Stimulated activated CD4-positive, alpha-beta T cell treated with anti-CD3 and anti-CD28 coated beads, Interleukin-15, amount 100 ng/mL, for 1 hour (primary cell): Measurements from ENCODE around the gene HSD17B14.

Source experiments
- DNase-seq, 2 donors: peaks; one replicate each; pipeline ENCODE4 v3.0.0-alpha.2; 2020; ENCODE audit warnings: low read depth in 1 of 2, low spot score in 1 of 2

Gene HSD17B14

DNA sequence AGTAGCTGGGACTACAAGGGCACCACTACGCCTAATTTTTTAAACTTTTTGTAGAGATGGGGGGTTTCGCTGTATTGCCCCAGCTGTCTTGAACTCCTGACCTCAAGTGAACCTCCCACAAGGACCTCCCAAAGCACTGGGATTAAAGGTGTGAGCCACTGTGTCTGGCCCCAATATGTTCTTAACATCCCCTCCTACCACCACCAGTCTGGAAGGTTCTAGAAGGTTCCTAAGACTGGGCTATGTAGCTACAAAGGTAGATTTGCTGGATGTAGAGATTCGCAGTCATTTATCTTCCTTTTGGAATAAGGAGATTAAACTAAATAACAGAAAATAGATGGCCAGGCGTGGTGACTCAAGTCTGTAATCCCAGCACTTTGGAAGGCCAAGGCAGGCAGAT is 5.3 kb downstream of the HSD17B14 start:
- no peak for DNase-seq

DNA sequence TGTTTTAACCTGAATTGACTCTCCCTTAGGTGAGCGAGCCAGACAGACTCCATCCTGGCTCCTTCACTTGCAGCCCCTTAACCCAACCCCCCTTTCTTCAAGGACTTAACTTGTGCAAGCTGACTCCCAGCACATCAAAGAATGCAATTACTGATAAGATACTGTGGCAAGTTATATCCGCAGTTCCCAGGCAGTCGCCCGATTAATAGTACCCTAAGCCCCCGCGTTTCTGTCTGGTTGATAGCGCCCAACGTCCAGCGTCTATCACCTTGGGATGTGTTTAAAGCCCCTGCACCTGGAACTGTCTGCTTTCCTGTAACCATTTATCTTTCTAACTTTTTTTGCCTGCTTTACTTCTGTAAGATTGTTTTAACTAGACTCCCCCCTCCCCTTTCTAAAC is 6.2 kb downstream of the HSD17B14 start:
- DNase-seq: no peak

DNA sequence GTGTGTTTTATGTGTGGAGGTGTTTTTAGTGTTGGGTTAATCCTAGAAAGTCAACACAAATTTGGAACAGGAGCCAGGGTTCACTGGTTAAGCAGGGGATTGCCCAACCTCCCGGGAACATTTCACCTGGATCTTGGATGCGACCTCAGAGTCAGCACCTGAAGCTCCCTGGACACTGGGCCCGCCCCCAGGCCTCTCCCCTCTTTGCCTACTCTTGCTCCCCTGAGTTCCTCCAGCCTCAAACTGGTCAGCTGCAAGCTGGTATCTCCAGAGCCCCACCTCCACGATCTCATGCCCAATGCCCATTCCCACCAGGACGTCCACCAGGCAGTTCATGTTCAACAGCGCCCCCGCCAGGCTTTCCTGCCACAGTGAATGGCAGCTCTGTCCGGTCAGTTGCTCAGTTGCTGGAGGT is 9.7 kb downstream of the HSD17B14 start:
- DNase-seq: no peak

DNA sequence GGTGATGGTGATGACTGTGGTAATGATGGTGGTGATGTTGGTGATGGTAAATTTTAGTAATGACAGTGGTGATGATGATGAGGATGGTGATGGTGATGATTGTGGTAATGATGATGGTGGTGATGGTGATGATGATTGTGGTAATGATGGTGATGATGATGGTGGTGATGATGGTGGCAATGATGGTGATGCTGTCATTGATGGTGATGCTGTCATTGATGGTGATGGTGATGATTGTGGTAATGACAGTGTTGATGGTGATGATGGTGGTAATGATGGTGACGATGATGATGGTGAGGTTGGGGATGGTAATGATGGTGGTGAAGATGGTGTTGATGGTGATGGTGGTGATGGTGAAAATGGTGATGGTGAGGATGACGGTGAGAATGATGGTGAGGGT is 13.8 kb downstream of the HSD17B14 start:
- no peak for DNase-seq

DNA sequence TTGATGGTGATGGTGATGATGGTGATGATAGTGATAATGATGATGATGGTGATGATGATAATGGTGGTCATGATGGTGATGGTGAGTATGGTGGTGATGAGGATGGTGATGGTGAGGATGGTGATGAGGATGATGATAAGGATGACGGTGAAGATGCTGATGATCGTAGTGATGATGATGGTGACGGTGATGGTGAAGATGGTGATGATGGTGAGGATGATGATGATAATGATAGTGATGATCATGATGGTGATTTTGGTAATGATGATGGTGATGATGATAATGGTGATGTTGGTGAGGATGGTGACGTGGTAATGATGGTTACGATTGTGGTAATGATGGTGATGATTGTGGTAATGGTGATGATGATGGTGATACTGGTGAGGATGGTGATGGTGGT is 14.7 kb downstream of the HSD17B14 start:
- no peak for DNase-seq

DNA sequence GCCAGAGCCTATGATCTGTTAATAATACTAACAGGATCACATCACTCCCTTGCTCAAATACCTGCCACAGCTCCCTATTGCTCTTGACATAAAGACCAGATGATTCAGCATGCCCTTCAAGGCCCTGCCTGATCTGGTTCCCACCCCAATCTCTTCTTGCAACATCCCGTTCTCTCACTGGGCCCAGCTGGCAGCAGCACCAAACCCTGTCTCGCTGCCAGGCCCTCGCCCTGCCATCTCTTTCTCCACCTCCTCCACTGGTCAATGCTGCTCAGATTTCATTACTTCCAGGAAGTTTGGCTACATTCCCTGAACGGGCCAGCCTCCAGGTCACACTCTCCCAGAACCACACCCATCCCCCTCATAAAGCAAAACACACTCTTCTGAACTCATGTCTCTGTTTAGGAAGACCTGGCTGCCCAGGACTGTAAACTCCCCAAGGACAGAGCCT is 16.9 kb downstream of the HSD17B14 start:
- DNase-seq: no peak

DNA sequence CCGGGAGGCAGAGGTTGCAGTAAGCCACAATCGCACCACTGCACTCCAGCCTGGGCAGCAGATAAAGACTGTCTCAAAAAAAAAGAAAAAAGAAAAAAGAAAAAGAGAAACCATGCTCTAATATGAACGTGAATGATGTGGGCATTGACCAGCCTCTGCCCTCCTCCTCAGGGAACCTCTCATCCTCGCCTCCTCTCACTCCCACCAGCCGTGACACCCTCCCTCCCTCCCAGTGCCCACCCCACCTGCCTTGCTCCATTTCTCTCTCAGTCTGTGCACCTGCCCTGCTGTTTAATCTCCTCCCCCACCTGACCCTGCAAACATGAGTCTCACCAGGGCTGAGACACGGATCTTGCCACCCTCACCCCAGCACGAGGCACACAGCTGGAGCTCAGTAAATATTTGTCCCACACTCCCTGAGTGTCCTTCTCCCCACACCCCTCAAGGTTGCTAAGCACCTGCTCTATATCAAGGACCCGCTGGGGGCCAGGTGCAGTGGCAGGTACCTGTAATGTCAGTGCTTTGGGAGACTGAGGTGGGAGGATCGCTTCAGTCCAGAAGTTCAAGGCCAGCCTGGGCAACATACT is 18.0 kb downstream of the HSD17B14 start:
- no peak for DNase-seq

DNA sequence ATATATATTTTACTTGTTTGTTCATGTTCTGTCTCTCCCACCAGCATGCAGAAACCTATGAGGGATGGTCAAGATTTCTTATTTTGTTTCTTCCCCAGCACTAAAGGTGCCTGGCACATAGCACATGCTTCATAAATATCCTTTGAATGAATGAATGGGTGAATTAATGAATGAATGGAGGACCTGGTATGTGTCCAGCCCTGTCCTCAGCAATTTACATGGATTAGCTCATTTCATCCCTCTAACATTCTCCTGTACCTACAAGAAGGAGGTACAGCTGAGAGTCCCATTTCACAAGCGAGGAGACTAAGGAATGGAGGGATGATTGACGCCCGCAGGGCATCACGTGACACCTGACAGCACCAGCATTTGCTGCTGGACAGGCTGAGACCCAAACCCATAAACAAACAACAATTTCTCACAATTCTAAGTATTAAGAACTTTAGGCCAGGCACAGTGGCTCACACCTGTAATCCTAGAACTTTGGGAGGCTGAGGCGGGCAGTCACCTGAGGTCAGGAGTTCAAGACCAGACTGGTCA is 18.6 kb downstream of the HSD17B14 start:
- DNase-seq: no peak

DNA sequence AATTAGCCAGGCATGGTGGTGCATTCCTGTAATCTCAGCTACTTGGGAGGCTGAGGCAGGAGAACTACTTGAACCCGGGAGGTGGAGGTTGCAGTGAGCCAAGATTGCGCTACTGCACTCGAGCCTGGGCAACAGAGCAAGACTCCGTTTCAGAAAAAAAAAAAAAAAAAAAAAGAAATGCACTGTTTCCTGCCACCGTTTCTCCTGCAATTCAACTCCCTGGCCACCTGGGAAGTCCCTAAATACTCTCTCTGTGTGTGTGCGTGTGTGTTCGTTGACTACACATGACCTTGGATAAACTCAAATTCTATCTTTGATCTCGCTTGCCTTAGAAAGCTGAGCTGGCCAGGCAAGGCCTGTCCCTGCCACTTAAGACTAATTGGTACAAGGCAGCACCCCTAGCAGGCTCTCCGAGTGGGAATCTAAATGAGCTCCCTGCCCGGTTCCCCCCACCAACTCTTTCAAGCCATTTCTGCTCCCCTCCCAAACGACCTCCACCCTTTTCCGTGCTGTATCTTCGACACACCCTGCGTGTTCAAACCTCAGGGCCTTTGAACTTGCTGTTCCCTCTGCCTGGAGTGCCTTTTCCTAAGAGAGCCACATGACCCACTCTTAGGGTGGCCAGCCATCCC is 20.3 kb downstream of the HSD17B14 start:
- no peak for DNase-seq

DNA sequence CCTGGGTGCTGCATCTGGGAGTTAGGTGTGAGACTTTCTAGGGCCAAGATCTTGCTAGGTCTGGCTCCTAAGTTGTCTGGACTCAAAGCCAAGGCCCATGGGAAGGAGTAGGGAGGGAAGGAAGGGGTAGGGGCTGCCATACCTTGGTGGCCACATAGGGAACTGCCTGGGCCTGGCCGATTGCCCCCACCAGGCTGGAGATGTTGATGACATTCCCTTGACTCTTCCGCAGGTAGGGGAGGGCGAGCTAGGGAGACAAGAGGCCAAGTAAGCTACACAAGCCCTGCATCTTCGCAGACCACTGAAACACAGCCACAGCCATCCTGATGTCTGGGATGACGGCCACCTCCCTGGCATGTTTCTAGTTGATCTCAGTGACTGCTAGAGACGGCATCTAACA is 21.4 kb downstream of the HSD17B14 start:
- no peak for DNase-seq

DNA sequence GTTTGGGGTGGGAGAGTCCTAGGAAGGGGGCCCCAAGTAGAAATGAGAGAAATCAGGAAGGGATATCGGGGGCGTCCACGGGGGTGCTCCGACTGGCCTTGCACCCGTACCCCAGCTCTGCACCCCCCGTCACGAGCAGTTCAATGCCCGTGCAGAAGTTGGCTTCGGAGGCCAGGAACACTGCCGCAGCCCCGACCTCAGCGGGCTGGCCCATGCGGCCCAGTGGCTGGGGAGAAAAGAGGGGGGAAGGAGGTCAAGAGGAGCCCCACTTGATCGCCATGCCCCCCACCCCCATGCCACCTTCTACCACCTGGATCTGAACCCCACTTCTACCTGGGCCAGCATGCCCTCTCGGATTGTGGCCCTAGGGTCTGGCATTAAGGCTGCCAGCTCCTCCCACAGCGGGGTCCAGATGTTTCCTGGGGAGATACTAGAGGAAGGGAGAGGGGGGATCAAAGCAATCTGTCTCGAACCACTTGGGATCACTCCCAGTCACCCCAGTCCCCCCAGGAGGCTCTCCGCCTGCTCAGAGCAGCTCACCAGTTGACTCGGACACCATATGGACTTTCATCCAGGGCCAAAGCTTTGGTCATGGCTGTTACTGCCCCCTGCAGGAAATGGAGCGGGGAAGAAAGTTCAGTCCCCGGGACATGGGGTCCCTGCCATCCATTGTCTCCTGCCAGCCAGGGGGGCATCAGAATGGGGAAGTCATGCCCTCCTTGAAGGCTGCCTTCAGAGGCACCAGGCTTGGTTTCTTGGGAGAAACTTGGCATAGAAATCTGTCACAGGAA is 23.0 kb downstream of the HSD17B14 start:
- no peak for DNase-seq

DNA sequence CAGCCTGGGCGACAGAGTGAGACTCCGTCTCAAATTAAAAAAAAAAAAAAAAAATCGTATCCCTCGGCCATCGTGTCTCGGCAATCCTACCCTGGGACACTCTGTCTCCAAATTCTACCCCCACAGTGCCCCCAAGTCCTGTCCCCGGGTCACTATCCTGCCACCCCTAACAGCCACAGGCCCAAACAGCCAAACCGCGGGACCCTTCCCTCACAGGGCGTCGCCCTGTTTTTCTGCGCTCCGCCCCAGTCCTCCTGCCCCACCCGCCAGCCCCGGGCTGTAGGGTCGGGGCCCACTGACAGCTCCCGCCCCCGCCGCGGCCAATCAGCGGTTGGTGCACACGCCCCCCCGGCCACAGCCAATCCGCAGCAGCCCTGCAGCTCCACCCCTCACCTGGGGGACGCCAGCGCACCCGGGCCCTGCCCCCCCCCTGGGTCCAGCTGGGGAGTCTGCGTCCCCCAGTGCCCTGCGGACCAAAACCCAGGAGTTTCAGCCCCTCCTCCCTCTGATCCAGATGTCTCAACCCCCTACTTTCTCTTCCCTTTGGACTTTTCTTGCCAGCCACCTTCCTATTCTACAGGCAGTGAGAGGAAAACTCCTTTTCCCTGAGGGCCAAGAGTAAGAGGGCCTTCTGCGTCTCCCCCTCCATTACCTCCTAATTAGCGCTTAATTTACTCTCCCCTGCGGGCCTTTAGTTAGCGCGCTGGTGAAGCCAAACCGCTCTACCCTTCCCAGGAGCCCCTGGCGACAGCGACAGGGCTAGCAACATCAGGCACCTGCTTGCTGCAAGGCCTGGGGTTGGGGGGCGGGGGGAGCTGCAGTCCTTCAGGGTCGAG is 24.0 kb downstream of the HSD17B14 start:
- peak in 1 of 2 donors; percentile 48 for DNase-seq

DNA sequence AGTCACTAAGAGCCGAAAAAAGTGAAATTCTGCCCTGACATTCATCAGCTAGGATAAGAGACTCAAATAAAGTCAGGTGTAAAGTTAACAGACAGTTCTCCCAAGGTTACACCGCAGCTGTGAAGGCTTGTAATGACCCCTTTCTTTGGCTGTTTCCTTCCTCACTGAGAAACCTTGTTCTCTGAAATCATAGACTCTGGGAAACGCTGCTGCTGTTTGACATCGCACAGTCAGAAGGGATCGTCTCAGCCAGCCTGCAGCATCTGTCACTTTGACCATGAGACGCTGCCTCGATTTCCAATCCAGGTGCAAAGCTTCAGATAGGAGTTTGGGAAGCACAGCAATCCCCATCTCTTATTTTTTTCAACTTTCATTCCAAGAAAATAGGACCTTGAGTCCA is 26.1 kb downstream of the HSD17B14 start:
- no peak for DNase-seq

DNA sequence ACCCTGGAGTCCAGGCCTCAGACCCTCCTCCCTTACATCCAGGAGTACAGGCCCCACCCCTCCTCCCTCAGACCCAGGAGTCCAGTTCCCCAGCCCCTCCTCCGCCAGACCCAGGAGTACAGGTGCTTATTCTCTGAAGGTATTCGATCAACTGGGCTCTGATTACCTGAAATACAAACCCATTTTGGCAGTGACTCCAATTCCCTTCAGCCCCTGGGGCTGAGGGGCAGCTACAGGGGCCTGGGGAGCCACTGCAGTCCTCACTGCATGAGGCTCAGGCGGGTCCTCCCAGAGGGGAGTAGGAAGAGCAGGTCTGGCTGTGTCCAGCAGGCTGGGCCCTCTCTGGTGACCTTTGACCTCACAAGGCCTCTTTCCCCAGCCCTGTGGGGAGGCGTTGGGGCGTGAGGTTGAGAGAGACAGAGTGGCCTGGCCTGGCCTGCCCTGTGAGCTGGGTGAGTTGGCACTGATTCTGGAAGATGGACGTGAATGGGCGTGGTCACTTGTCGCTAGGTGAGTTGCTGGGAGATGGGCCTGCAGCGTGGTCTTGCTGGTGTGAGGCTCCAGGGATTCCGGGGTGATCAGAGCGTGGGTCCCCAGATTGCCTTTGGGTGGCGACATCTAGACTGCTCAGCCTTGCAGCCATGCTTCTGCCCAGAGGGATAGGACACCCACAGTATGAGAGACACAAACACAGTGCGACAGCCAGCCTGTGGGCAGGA is 28.5 kb downstream of the HSD17B14 start:
- no peak for DNase-seq

DNA sequence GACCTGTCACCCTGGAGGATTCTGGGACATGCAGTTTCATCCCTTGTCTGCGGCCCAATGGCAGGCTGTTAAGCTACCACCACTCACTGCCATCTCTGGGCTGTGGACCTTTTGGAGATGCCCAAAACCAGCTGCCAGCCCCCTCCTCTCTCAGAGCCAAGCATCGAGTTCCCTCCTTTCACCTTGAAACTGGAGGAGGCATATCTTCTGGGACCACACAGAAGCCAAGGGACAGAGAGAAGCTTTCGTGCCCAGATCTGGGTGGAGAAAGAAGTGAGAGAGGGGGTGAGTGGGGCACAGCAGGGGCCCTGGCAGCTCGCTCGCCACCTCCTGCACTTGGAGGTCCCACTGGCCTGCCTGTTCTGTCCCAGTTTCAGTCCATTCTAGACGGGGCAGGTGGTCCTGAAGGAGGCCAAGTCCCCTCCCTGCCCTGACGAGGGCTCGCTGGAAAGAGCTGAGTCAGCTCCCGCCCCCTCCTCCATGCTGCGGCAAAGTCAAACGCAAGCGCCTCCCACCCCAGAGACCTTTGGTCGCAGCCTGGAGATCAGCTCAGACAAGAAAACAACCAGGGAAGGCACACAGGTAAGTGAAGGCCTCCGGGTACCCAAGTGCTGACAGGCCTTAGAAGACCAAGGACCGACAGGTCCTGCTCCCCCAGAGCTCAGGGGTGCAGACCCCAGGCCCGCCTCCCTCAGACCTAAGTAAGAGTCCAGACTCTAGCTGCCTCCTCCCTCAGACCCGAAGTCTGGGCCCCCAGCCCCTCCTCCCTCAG is 29.3 kb downstream of the HSD17B14 start:
- no peak for DNase-seq

DNA sequence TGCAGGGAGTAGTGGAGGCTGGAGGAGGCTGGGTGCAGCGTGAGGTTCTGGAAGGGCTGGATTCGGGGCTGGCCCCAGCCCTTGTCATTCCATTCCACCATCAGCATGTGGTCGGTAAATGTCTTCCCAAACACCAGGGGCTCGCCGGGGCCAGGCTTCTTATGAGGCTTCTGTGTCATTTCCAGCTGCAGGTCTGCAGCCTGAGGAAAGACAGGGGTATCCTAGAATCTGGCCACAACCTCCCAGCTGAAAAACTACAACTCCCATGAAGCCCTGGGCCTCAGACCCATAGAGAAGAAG is 29.8 kb downstream of the HSD17B14 start:
- no peak for DNase-seq

DNA sequence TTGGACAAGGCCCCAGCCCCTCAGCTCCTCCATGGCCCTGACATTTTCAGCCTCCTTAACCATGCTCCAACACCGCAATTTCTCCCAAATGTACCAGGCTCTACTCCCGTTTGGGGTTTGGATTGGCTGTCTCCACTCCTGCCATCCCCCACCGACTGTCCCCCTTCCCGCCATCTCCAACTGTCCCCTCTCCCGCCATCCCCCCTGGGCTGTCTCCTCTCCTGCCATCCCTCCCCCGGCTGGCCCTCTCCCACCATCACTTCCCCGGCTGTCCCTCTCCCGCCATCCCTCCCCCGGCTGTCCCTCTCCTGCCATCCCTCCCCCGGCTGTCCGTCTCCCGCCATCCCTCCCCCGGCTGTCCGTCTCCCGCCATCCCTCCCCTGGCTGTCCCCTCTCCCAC is 30.8 kb downstream of the HSD17B14 start:
- DNase-seq: no peak

DNA sequence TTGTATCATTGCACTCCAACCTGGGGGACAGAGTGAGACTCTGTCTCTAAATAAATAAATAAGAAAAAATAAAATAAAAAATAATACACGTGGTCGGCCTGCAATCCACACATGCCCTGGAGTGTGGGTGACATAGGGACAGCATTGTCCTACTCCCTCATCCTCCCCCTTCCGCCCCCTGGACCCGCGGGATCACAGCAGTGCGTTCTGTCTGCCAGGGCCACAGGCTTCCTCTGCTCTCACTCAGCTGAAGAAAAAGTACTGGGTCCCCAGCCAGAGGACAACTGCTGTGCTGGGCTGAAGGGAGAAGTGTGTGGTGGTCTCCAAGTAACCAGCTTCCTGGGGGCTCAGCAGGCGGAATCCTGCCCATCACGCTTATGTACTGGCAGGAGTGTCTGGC is 31.8 kb downstream of the HSD17B14 start:
- no peak for DNase-seq

DNA sequence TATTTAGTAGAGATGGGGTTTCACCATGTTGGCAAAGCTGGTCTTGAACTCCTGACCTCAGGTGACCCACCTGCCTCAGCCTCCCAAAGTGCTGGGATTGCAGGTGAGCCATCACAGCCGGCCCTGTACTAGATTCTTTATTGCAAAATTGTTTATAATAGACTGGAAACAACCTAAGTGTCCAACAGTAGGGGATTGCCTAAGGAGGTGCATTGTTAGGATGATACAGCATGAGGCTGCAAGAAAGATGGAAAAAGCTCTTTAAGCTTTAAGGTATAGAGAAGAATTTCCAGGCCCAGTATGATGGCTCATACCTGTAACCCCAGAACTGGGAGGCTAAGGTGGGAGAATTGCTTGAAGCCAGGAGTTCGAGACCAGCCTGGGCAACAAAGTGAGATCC is 33.7 kb downstream of the HSD17B14 start:
- DNase-seq: no peak
